Hepatocyte (in vitro differentiated cells): ENCODE results near the gene RNF180.

ENCODE experiments used
- EZH2 ChIP-seq: fragments of 200-600 bp; sonication (generic); IDR thresholded peaks from 2 replicates; pipeline ENCODE4 v1.6.1; 2016; ENCODE audit warnings: antibody characterized with exemption, mild to moderate bottlenecking, borderline replicate concordance
- EZH2phosphoT487 ChIP-seq: fragments of 200-600 bp; sonication (generic); IDR thresholded peaks from one replicate; pipeline ENCODE4 v1.6.1; 2018; ENCODE audit warnings: antibody characterized with exemption, mild to moderate bottlenecking, low read depth, moderate library complexity; ENCODE audit not compliant: unreplicated experiment, severe bottlenecking
- TF ChIP-seq, protein P1 (sequence below): fragments of 200-600 bp; sonication (generic); IDR thresholded peaks from 2 replicates; pipeline ENCODE4 v1.5.1; 2016; ENCODE audit warnings: antibody characterized with exemption, mild to moderate bottlenecking; ENCODE audit not compliant: poor library complexity

DNA sequence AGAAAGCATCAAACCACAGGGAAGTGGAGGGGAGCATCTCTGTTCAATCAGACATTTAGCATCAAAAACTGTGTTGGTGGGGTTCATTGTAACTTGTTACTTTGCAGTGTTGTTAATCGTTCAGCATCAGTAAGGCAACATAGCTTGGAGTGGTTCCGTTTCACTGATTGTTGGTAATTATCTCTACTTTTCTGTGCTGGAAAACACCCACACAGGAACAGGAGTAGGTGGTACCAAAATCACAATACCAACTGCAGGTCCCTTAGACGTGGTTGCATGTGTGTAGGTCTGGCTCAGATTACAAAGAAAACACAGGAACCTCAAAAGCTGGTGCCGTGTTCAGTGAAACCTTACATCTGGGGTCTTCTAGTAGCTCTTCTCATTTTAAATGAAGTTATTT, 146.8 kb downstream of the RNF180 start:
- TF ChIP-seq, protein P1, sequence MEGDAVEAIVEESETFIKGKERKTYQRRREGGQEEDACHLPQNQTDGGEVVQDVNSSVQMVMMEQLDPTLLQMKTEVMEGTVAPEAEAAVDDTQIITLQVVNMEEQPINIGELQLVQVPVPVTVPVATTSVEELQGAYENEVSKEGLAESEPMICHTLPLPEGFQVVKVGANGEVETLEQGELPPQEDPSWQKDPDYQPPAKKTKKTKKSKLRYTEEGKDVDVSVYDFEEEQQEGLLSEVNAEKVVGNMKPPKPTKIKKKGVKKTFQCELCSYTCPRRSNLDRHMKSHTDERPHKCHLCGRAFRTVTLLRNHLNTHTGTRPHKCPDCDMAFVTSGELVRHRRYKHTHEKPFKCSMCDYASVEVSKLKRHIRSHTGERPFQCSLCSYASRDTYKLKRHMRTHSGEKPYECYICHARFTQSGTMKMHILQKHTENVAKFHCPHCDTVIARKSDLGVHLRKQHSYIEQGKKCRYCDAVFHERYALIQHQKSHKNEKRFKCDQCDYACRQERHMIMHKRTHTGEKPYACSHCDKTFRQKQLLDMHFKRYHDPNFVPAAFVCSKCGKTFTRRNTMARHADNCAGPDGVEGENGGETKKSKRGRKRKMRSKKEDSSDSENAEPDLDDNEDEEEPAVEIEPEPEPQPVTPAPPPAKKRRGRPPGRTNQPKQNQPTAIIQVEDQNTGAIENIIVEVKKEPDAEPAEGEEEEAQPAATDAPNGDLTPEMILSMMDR = no peak
- TF ChIP-seq EZH2 (no peak), EZH2phosphoT487 (no peak)
